Neutrophil (primary cell): ENCODE measurements around the gene CD34.

Experiments used
- H3K27ac ChIP-seq: fragments of 200-600 bp; sonication (generic); 2 replicates; pipeline ENCODE4 v1.5.1; 2016; ENCODE audit warnings: mild to moderate bottlenecking, moderate library complexity
- H3K27me3 ChIP-seq: fragments of 200-600 bp; sonication (generic); 2 replicates; pipeline ENCODE4 v1.6.0; 2016; ENCODE audit warnings: mild to moderate bottlenecking
- H3K36me3 ChIP-seq: fragments of 200-600 bp; sonication (generic); 2 replicates; pipeline ENCODE4 v1.5.1; 2017
- H3K4me1 ChIP-seq, 2 experiments: fragments of 200-600 bp in 1 of 2; sonication (generic) in 1 of 2; 1 replicate in 1 of 2; 2 replicates in 1 of 2; pipeline versions ENCODE4 v1.5.1 to v1.6.1; 2013 to 2016; ENCODE audit warnings: low read depth in 1 of 2, low read length in 1 of 2, mild to moderate bottlenecking in 1 of 2, moderate library complexity in 1 of 2; ENCODE audit not compliant: control insufficient read depth in 1 of 2, insufficient read depth in 1 of 2
- H3K4me3 ChIP-seq, 2 experiments: fragments of 200-600 bp in 1 of 2; sonication (generic) in 1 of 2; 1 replicate in 1 of 2; 2 replicates in 1 of 2; pipeline ENCODE4 v1.5.1; 2013 to 2016; ENCODE audit warnings: low read depth in 1 of 2, low read length in 1 of 2, mild to moderate bottlenecking in 1 of 2, moderate library complexity in 1 of 2
- H3K9me3 ChIP-seq: fragments of 200-600 bp; sonication (generic); 2 replicates; pipeline ENCODE4 v1.5.1; 2016
- CTCF ChIP-seq: fragments of 200-600 bp; sonication (generic); IDR thresholded peaks from 2 replicates; pipeline ENCODE4 v1.5.1; 2016; ENCODE audit warnings: antibody characterized with exemption

Gene CD34

DNA sequence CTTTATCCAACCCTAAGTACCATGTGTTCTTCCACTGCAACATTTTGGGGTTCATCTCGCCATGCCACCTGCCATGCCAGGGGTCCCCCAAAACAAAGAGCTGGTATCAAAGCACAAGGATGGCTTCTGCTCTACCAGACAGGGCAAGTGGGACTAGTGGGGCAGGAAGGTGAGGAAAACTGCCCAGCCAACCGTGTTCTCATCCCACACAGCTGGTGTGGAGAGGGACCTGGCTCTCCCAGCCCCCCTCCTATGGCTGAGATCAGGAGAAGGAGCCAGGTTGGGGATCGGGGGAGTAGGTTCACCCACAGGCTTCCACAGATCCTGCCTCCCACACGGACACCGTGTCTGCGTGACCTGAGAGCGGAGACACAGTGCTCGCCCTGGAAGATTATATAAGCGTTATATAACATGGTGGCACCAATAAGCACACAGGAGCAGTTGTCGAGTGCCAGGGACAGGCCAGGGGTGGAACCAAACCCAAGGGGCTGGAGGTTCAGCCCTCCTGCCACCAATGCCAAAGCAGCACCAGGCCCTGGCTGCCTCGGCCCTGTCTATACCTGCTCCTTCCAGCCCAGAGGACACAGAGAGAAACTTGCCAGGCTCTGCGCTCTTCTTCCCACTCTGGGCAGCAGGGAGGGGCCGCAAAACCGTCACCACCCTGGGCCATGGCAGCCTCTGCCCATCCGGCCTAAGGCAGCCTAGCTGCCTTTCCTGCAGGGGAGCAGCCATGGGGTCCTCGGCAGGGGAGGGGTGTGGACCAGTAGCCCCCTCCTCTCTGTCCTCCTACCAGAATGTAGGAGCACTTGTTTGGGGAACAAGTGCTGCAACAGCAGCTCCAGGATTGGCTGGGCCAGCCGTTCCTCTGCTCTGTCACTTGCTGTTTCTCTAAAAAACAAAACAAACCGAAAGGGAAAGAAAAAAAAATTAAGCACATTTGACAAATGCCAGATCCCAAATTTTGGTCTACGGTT, 43.5 kb downstream of the CD34 start:
- H3K9me3 ChIP-seq = no peaks in the 10 kb centered on the region
- no peak for TF ChIP-seq CTCF
- peaks cover 49 to 56% of the 10 kb centered on the region in 2 experiments for H3K4me1 ChIP-seq
- peaks cover 21% of the 10 kb centered on the region for H3K36me3 ChIP-seq
- H3K27ac ChIP-seq = peak overlapping the region; percentile 98
- peak overlapping the region; percentile 70 to 93 for H3K4me3 ChIP-seq
- no peaks in the 10 kb centered on the region for H3K27me3 ChIP-seq

DNA sequence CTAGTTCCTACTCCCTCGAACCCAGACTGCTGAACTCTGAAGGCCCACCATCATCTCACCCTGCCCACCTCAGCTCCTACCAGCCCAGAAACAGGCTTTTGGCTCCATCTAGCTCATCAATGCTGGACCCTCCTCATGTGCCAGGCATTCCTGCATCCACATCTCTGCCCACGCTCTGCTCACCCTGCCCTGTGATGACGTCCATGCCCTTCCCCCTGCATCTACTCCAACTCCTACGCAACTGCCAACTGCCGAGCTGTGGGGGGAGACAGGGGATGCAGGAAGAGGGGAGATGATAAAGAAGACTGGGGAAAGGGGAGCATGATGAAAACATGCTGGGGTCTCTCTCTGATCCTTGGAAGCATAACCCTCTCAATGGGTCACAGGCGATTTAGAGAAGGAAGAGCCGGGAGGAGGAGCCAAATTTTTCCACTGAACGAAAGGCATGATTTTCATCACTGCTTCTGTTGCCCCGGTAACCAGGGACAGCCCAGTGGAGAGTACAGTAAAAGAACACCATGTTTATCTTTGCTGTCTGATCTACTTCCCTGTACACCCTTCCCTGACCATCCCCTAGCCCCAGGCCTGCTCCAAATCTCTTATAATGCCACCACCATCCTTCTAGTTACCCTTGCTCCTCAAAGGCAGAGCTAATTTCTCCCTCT, 44.3 kb downstream of the CD34 start:
- peak; percentile 11 for TF ChIP-seq CTCF
- H3K27ac ChIP-seq = peak overlapping the region; percentile 98
- no peaks in the 10 kb centered on the region for H3K27me3 ChIP-seq
- H3K36me3 ChIP-seq = peaks cover 26% of the 10 kb centered on the region
- peak overlapping the region; percentile 70 to 93 for H3K4me3 ChIP-seq
- H3K9me3 ChIP-seq = no peaks in the 10 kb centered on the region
- H3K4me1 ChIP-seq = peaks cover 54 to 59% of the 10 kb centered on the region in 2 experiments

- Histone ChIP-seq H3K27ac (peak overlapping the region; percentile 98), H3K4me3 (peak overlapping the region in 1 of 2 experiments; percentile 12), H3K27me3 (no peaks in the 10 kb centered on the region), H3K4me1 (peaks cover 54 to 67% of the 10 kb centered on the region in 2 experiments), H3K9me3 (no peaks in the 10 kb centered on the region), H3K36me3 (peaks cover 29% of the 10 kb centered on the region)
- peak; percentile 24 for TF ChIP-seq CTCF
Observed at GRCh38 chr1:207863893-207864535, 46.9 kb downstream of the CD34 start.

DNA sequence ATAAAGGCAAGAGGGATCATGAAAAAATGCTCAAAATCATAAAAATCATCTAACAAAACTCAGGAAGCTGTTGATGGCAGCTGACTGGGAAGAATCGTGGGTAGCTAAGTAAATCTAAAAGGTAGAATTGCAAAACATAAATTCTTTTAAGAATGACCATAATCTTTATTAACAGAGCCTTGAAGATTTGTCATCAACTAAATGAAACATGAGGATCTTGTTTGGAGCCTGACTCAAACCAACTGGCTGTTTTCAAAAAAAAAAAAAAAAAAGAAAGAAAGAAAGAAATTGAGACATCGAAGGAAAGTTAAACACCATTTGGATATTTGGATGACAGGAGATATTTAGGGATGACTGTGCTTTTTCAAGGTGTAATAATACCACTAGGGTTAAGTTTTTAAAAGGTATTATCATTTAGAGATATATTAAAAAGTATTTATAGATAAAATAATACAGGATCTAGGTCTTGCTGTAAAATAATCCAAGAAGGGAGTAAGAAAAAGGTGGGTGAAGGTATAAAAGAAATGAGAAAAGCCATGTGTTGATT, 48.6 kb downstream of the CD34 start:
- no peaks in the 10 kb centered on the region for H3K9me3 ChIP-seq
- H3K36me3 ChIP-seq = peaks cover 31% of the 10 kb centered on the region
- H3K4me3 ChIP-seq = no peak overlapping the region
- H3K27me3 ChIP-seq = no peaks in the 10 kb centered on the region
- H3K4me1 ChIP-seq = peaks cover 54 to 78% of the 10 kb centered on the region in 2 experiments
- TF ChIP-seq CTCF = no peak
- H3K27ac ChIP-seq = peak overlapping the region; percentile 50

DNA sequence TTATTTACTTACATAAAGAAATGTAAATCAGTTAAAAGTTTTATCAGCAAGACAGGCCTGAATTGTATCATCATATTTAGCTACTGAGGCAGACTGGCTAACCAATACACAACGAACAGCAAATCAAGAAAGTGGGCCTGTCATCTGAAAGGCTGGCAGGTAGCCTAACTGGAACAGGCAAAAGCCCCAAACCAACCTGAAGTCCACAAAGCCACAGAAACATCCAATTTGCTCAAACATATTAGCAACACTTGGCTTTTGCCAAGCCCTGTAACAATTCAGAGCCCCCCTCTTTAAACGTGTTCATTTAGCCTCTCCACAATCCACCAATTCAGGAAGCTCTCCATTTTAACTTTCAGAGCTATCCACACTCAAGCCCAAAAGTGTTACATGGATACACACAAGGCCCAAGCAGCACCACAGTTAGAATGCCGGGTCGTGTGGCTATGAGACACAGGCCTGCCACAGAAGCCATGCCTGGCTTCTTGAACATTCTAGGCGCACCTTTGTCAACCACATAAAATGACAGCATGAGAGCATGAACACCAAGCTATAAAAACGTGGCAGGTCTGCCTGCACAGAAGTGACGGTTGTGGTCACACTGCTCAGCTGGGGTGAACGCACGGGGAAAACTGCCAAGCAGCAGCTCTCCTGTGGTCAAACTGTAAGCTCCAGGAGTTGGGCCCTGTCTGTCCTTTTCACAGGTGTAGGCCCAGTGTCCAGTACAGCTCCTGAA, 49.3 kb downstream of the CD34 start:
- no peaks in the 10 kb centered on the region for H3K27me3 ChIP-seq
- H3K36me3 ChIP-seq = peaks cover 36% of the 10 kb centered on the region
- H3K4me3 ChIP-seq = no peak overlapping the region
- peak overlapping the region; percentile 50 for H3K27ac ChIP-seq
- TF ChIP-seq CTCF = no peak
- peaks cover 46 to 72% of the 10 kb centered on the region in 2 experiments for H3K4me1 ChIP-seq
- H3K9me3 ChIP-seq = no peaks in the 10 kb centered on the region
